Natural killer cell (primary cell): ENCODE results near the gene ZNF628. TPM values are rescaled to one million over a fixed set of nuclear protein-coding genes. Genes with fewer than 3 reads are reported as not detected.

Source experiments
- ATAC-seq, 3 donors: fragments of 150-1000 bp in 2 of 3; fragments of 200-7000 bp in 1 of 3; cut with Tn5 transposase; 1 replicate in 1 of 3; 2 replicates in 2 of 3; pipeline ENCODE4 v1.10.0; 2021; ENCODE audit warnings: mild to moderate bottlenecking in 2 of 3, moderate library complexity in 2 of 3
- DNase-seq, 2 donors: peaks; one replicate each; pipeline versions ENCODE4 v3.0.0 to v3.0.0-alpha.2; 2013 to 2021; ENCODE audit warnings: mixed read lengths in 1 of 2
- H3K27ac ChIP-seq: one replicate; pipeline ENCODE4 v1.5.1; 2013; ENCODE audit warnings: mild to moderate bottlenecking, low read length
- H3K27me3 ChIP-seq: one replicate; pipeline ENCODE4 v1.6.1; 2013; ENCODE audit warnings: low read length; ENCODE audit not compliant: control insufficient read depth, insufficient read depth
- H3K36me3 ChIP-seq: one replicate; pipeline ENCODE4 v1.6.1; 2013; ENCODE audit warnings: low read length; ENCODE audit not compliant: control insufficient read depth, insufficient read depth
- H3K4me1 ChIP-seq: one replicate; pipeline ENCODE4 v1.6.1; 2013; ENCODE audit warnings: low read length; ENCODE audit not compliant: control insufficient read depth, insufficient read depth
- H3K4me3 ChIP-seq: one replicate; pipeline ENCODE4 v1.5.1; 2013; ENCODE audit warnings: low read length
- H3K9me3 ChIP-seq: one replicate; pipeline ENCODE4 v1.6.1; 2013; ENCODE audit warnings: low read length; ENCODE audit not compliant: control insufficient read depth, insufficient read depth
- H3K27ac Mint-ChIP-seq, 2 donors: one replicate each; pipeline ENCODE4 v1.8.0; 2022; ENCODE audit warnings: mild to moderate bottlenecking in 2 of 2, mixed read lengths in 2 of 2, moderate library complexity in 1 of 2
- H3K27me3 Mint-ChIP-seq, 2 donors: one replicate each; pipeline ENCODE4 v1.8.0; 2022; ENCODE audit warnings: low read depth in 2 of 2, mixed read lengths in 2 of 2
- H3K36me3 Mint-ChIP-seq: one replicate; pipeline ENCODE4 v1.8.0; 2022; ENCODE audit warnings: mixed read lengths
- H3K4me1 Mint-ChIP-seq, 2 donors: one replicate each; pipeline ENCODE4 v1.8.0; 2022; ENCODE audit warnings: mixed read lengths in 2 of 2
- H3K4me3 Mint-ChIP-seq: one replicate; pipeline ENCODE4 v1.8.0; 2022; ENCODE audit warnings: mild to moderate bottlenecking, moderate library complexity, mixed read lengths
- H3K9me3 Mint-ChIP-seq, 2 donors: one replicate each; pipeline ENCODE4 v1.8.0; 2022; ENCODE audit warnings: mixed read lengths in 2 of 2
- CTCF ChIP-seq: fragments of 200-600 bp; IDR thresholded peaks from one replicate; pipeline ENCODE4 v1.8.0; 2022; ENCODE audit warnings: antibody characterized with exemption
- WGBS: methylation state at CpG from one replicate; pipeline ENCODE4 v1.1.7; 2013; ENCODE audit warnings: missing lambda C conversion rate; ENCODE audit not compliant: insufficient coverage; 5-methylcytosine and 5-hydroxymethylcytosine counted together
- intact Hi-C: fragments of 100-400 bp; cut with micrococcal nuclease; formaldehyde crosslinking; loops from one replicate; pipeline ENCODE4 v1.14.2; 2022
- total RNA-seq, 4 donors: library from RNA; stranded (reverse); fragments of 120-200 nt in 1 of 4; gene quantifications; one replicate each; pipeline versions ENCODE4 v1.2.3 to v1.2.4, GENCODE V29; 2013 to 2022

The ZNF628 gene
- total RNA-seq, 3 donors from 2014 or later (not counting 1 experiment from before 2014, with no cell fraction given) = 20.8 to 28.7 (median 24.1) TPM

DNA sequence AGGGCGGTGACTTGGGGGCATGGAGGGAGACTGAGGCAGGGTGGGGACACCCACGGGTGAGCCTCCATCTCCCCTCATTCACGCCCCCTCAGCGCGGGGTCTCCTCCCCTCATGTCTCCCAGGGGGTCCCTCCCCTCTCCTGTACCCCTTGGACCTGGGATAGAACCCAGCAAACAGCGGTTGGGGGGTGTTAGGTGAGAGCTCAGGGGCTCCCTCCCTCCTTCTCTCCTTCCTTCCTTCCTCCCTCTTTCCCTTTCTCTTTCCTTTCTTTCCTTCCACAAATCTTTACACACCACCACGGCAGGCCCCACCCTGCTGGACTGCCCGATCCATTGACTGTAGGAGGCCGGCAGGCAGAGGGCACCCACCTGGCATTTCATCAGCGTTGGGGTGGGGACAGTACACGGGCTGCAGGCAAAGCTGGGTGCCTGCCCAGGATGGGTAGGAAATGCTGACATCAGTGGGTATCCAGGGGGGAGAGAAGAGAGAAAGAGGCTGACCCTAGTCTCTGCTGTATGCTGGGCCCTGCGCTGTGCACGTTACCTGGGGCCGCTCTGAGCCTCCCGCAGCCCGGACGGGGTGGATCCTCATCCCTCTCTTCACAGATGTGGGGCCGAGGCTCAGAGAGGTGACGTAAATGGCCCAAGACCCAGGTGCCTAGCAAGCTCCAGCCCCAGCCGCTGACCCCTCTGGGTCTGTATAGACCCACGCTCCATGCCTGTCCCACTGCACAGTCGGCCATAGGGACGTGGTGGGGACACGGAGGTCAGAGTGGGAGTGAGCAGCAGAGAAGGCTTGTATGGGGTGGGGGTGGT, 15.3 kb downstream of the ZNF628 start:
- Histone ChIP-seq H3K36me3 (no peaks in the 10 kb centered on the region), H3K9me3 (no peaks in the 10 kb centered on the region), H3K27ac (no peak overlapping the region), H3K4me3 (no peak overlapping the region), H3K27me3 (no peaks in the 10 kb centered on the region), H3K4me1 (no peaks in the 10 kb centered on the region)
- intact Hi-C loops = no loop called here
- Mint-ChIP-seq H3K27me3 (peaks cover 0 to 6% of the 10 kb centered on the region in 2 donors), H3K36me3 (no peaks in the 10 kb centered on the region), H3K27ac (no peak overlapping the region), H3K9me3 (no peaks in the 10 kb centered on the region), H3K4me1 (no peaks in the 10 kb centered on the region), H3K4me3 (no peak overlapping the region)
- 77% methylated on average over 19 of the region's 24 CpGs for WGBS
- DNase-seq = no peak
- ATAC-seq = no peak
- no peak for TF ChIP-seq CTCF

- TF ChIP-seq CTCF = no peak
- Histone ChIP-seq H3K9me3 (no peaks in the 10 kb centered on the region), H3K4me1 (no peaks in the 10 kb centered on the region), H3K36me3 (no peaks in the 10 kb centered on the region), H3K27me3 (no peaks in the 10 kb centered on the region), H3K4me3 (no peak overlapping the region), H3K27ac (no peak overlapping the region)
- DNase-seq (no peak), ATAC-seq (no peak)
- H3K9me3 Mint-ChIP-seq = no peaks in the 10 kb centered on the region
- no peak overlapping the region for H3K4me3 Mint-ChIP-seq
- H3K27me3 Mint-ChIP-seq = peaks cover 0 to 6% of the 10 kb centered on the region in 2 donors
- 62% methylated on average over 12 of the region's 12 CpGs for WGBS
- intact Hi-C loops = no loop called here
- no peaks in the 10 kb centered on the region for H3K36me3 Mint-ChIP-seq
- H3K27ac Mint-ChIP-seq = no peak overlapping the region
- H3K4me1 Mint-ChIP-seq = no peaks in the 10 kb centered on the region
Observed at GRCh38 chr19:55492362-55492944, 16.0 kb downstream of the ZNF628 start.

GRCh38 chr19:55493052-55493644, 16.7 kb downstream of the ZNF628 start:
- Mint-ChIP-seq H3K4me1 (no peaks in the 10 kb centered on the region), H3K27me3 (peaks cover 0 to 6% of the 10 kb centered on the region in 2 donors), H3K27ac (no peak overlapping the region), H3K36me3 (no peaks in the 10 kb centered on the region), H3K4me3 (no peak overlapping the region), H3K9me3 (no peaks in the 10 kb centered on the region)
- Histone ChIP-seq H3K4me1 (no peaks in the 10 kb centered on the region), H3K27ac (no peak overlapping the region), H3K36me3 (no peaks in the 10 kb centered on the region), H3K9me3 (no peaks in the 10 kb centered on the region), H3K27me3 (no peaks in the 10 kb centered on the region), H3K4me3 (no peak overlapping the region)
- ATAC-seq = no peak
- 70% methylated on average over 18 of the region's 18 CpGs for WGBS
- DNase-seq = no peak
- no peak for TF ChIP-seq CTCF
- intact Hi-C loops = no loop called here
